Chondrocyte (in vitro differentiated cells): ENCODE measurements around the gene TRIM49D1. TPM values are rescaled to one million over a fixed set of nuclear protein-coding genes. Genes with fewer than 3 reads are reported as not detected.

ENCODE experiments used
- total RNA-seq: library from RNA; stranded (reverse); gene quantifications from 3 replicates; pipeline ENCODE4 v1.2.1, GENCODE V29; 2021

TRIM49D1 gene
- total RNA-seq, 1 donor from 2014 or later: not detected

Other genes starting within 250 kb of the TRIM49D1 start
- not detected in 3 replicates for gene TRIM77, start 211.9 kb downstream of the TRIM49D1 start, total RNA-seq
- not detected in 3 replicates for gene TRIM49, start 113.7 kb downstream of the TRIM49D1 start, total RNA-seq
- not detected in 3 replicates for gene TRIM64B, start 43.8 kb downstream of the TRIM49D1 start, total RNA-seq
- gene TRIM49D2, start 1.8 kb upstream of the TRIM49D1 start, total RNA-seq: not detected in 3 replicates
- gene TRIM64, start 43.8 kb upstream of the TRIM49D1 start, total RNA-seq: not detected in 3 replicates
- gene TRIM49C, start 108.9 kb upstream of the TRIM49D1 start, total RNA-seq: not detected in 3 replicates
- not detected in 3 replicates for gene UBTFL1, start 163.7 kb upstream of the TRIM49D1 start, total RNA-seq
- 0.23 to 1.7 TPM (median 1.1 TPM) in 3 replicates for gene NAALAD2, start 212.4 kb upstream of the TRIM49D1 start, total RNA-seq